Activated CD4-positive, alpha-beta T cell treated with anti-CD3 and anti-CD28 coated beads for 1 hour (primary cell): Measurements from ENCODE around the gene C2orf78.
"Not testable (repeated sequence)": the region's sequence is repeated elsewhere in the genome, so short reads cannot be mapped to it uniquely, and the experiment has no call there.

Source experiments
- DNase-seq: peaks from one replicate; pipeline ENCODE4 v3.0.0-alpha.2; 2020

The C2orf78 gene

GRCh38 chr2:73783402-73783801, 581 bp upstream of the C2orf78 start:
- DNase-seq, result not testable (repeated sequence)

- no peak for DNase-seq
These were observed 27.9 kb downstream of the C2orf78 start for GRCh38 chr2:73811878-73812277.

- DNase-seq, result no peak
These were observed 28.7 kb downstream of the C2orf78 start for GRCh38 chr2:73812635-73813034.

GRCh38 chr2:73818296-73818695, 34.3 kb downstream of the C2orf78 start:
- no peak for DNase-seq

GRCh38 chr2:73821227-73821626, 37.2 kb downstream of the C2orf78 start:
- DNase-seq, result no peak

- no peak for DNase-seq
These were observed 37.7 kb downstream of the C2orf78 start for GRCh38 chr2:73821669-73822068.

- DNase-seq, result no peak
These were observed 38.3 kb downstream of the C2orf78 start for GRCh38 chr2:73822276-73822675.

GRCh38 chr2:73822991-73823390, 39.0 kb downstream of the C2orf78 start:
- DNase-seq, result no peak

GRCh38 chr2:73823416-73823815, 39.4 kb downstream of the C2orf78 start:
- no peak for DNase-seq

GRCh38 chr2:73823916-73824523, 40.0 kb downstream of the C2orf78 start:
- DNase-seq, result no peak

GRCh38 chr2:73825408-73825807, 41.4 kb downstream of the C2orf78 start:
- no peak for DNase-seq

GRCh38 chr2:73827018-73827417, 43.0 kb downstream of the C2orf78 start:
- no peak for DNase-seq

- no peak for DNase-seq
These were observed 43.8 kb downstream of the C2orf78 start for GRCh38 chr2:73827660-73828388.

- no peak for DNase-seq
These were observed 44.4 kb downstream of the C2orf78 start for GRCh38 chr2:73828389-73828817.

GRCh38 chr2:73828818-73829570, 45.0 kb downstream of the C2orf78 start, which contains the start of gene STAMBP:
Gene STAMBP, plus strand, starts transcription at chr2:73828961. Its CDS starts 1,896 bp downstream, at chr2:73830857.
- peak; percentile 81 for DNase-seq

GRCh38 chr2:73830871-73831401, 47.0 kb downstream of the C2orf78 start:
- DNase-seq, result no peak

GRCh38 chr2:73832930-73833329, 48.9 kb downstream of the C2orf78 start:
- DNase-seq, result no peak

- DNase-seq, result no peak
These were observed 52.4 kb downstream of the C2orf78 start for GRCh38 chr2:73836141-73836943.

- DNase-seq, result no peak
These were observed 54.0 kb downstream of the C2orf78 start for GRCh38 chr2:73837847-73838585.

GRCh38 chr2:73838889-73839534, 55.0 kb downstream of the C2orf78 start:
- DNase-seq, result no peak
